VCaP (cell line): ENCODE results near the gene RNF187.
"Not testable (repeated sequence)": the region's sequence is repeated elsewhere in the genome, so short reads cannot be mapped to it uniquely, and the experiment has no call there.

ENCODE experiments used
- H3K27ac ChIP-seq: fragments of 450-650 bp; 2 replicates; pipeline ENCODE4 v1.5.1; 2017
- TF ChIP-seq, protein P1 (sequence below): fragments of 450-650 bp; conservative IDR thresholded peaks from 2 replicates; pipeline ENCODE4 v1.5.1; 2017; ENCODE audit warnings: mild to moderate bottlenecking, moderate library complexity

The RNF187 gene

DNA sequence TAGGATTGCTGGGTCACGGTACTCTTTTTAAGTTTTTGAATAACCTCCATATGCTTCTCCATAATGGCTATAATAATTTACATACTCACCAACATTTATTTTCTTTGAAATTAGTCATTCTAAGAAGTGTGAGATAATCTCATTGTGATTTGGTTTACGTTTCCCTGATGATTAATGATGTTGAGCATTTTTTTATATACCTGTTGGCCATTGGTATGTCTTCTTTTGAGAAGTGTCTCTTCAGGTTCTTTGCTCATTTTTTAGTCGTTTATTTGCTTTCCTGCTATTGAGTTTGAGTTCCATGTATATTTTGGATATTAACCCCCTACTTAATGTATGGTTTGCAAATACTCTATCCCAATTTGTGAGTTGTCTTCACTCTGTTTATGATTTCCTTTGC lies 9.3 kb downstream of the RNF187 start:
- H3K27ac ChIP-seq: no peak overlapping the region
- TF ChIP-seq, protein P1, sequence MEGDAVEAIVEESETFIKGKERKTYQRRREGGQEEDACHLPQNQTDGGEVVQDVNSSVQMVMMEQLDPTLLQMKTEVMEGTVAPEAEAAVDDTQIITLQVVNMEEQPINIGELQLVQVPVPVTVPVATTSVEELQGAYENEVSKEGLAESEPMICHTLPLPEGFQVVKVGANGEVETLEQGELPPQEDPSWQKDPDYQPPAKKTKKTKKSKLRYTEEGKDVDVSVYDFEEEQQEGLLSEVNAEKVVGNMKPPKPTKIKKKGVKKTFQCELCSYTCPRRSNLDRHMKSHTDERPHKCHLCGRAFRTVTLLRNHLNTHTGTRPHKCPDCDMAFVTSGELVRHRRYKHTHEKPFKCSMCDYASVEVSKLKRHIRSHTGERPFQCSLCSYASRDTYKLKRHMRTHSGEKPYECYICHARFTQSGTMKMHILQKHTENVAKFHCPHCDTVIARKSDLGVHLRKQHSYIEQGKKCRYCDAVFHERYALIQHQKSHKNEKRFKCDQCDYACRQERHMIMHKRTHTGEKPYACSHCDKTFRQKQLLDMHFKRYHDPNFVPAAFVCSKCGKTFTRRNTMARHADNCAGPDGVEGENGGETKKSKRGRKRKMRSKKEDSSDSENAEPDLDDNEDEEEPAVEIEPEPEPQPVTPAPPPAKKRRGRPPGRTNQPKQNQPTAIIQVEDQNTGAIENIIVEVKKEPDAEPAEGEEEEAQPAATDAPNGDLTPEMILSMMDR: no peak

DNA sequence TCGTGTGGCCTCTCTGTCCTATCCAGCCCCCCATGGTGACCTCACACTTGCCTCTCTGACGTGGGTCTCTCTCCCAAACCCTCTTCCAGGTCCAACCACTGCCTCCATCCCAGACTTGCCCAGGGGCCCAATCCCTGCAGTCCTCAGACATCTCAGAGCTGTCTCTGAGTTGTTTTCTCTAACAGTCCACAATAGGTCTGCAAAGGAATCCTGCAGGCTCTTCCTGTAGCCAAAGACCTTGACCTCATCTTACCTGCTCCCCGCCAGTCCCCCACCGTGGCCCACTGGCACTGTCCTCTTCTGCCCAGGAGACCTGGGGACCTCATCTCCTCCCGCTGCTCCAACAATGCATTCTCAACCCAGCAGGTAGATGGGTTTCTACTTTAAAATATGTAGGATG lies 10.0 kb downstream of the RNF187 start:
- TF ChIP-seq, protein P1: no peak
- no peak overlapping the region for H3K27ac ChIP-seq

DNA sequence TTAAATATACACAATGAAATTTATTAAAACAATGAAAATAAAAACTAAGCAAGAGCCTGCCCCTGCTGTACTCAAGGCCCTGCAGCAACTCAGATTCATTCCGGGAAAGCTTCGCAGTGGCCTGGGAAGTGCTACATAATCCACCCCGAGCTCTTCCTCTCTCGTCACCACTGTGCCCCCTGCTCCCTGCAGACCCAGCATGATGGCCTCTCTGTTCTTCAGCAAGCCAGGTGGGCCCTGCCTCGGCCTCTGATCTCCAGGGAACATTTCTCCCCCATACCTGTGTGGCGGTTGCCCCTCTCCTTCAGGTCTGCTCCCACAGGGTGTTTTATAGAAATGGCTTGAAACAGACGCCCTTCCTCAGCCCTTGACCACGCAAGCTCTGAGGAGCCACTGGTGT lies 10.6 kb downstream of the RNF187 start:
- no peak overlapping the region for H3K27ac ChIP-seq
- TF ChIP-seq, protein P1: no peak

DNA sequence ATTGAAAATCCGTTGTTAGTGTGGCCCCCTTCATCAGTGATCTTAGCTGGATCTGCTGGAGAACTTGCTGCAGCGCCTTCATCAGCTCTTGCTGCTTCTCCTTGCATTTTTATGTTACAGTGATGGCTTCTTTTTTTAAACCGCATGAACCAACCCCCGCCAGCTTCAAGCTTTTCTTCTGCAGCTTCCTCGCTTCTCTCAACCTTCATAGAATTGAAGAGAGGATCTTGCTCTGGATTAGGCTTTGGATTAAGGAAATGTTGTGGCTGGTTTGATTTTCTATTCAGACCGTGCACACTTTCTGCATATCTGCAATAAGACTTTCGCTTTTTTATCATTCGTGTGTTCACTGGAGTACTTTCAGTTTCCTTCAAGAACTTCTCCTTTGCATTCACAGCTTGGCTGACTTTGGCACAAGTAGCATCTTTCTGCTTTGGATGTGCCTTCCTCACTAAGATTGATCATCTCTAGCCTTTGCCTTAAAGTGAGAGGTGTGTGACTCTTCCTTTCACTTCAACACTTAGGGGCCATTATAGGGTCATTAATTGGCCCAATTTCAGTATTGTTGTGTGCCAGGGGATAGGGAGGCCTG lies 13.1 kb downstream of the RNF187 start:
- TF ChIP-seq, protein P1: no peak
- H3K27ac ChIP-seq: no peak overlapping the region

DNA sequence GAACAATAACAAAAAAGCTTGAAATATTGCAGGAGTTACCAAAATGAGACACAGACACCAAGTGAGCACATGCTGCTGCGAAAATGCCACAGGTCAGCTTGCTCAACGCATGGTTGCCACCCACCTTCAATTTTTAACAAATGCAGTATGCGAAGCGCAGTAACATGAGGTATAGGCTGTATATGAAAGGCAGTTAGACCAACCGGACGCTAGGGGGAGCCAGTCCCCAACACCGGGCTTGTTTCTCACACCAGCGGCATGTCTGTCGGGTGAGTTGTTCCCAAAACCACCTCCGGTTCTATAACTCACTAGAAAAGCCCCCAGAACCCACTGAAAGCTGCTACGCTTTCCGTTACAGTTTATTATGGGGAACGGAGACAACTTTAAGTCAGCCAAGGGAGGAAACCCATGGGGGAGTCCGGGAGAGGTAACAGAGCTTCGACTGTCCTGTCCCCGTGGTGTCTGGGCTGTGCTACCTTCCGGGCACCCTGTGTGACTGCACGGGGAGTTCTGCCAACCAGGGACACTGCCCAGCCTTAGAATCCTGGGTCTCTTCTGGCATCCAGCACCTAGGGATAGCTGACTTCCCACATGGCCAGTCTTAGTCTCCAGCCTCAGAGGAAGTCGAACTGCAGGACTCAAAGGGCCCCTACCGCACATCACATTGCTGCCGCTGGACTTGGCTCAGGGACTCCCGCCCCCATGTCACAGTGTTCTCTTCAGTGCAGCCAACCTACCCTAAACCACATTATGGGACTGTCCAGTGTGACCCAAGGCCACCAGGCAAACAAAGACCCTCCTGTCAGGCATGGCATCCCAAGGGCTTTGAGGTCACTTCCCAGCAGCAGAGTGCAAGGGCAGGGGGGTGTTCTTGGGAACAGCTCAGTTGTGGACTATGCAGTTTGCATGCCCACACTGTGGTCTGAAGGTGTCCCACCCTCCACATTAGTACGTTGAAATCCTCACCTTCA lies 14.0 kb downstream of the RNF187 start:
- no peak overlapping the region for H3K27ac ChIP-seq
- TF ChIP-seq, protein P1: peak; percentile 92

DNA sequence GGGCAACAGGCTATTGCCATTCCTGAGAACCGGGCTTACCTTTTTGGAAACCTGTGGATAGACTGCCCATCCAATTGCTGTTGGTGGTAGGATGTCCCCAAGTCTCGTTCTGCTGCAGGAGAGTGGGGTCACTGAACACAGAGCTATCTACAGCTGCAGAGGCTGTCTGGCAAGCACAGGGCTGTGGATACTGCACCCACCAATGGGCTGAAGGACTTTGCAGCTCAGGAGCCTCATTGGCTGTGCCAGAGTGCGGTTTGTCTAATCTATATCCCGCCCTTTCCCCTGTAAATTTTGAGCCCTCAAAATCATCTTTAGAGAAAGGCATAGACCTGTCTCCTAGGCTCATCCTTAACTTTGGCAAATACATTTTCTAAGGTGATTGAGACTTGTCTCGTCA lies 15.3 kb downstream of the RNF187 start:
- H3K27ac ChIP-seq: no peak overlapping the region
- TF ChIP-seq, protein P1: no peak

DNA sequence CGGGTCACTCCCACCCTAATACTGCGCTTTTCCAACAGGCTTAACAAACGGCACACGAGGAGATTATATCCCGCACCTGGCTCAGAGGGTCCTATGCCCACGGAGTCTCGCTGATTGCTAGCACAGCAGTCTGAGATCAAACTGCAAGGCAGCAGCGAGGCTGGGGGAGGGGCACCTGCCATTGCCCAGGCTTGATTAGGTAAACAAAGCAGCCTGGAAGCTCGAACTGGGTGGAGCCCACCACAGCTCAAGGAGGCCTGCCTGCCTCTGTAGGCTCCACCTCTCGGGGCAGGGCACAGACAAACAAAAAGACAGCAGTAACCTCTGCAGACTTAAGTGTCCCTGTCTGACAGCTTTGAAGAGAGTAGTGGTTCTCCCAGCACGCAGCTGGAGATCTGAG lies 18.8 kb downstream of the RNF187 start:
- not testable (repeated sequence) for H3K27ac ChIP-seq
